Stimulated activated CD4-positive, alpha-beta T cell treated with anti-CD3 and anti-CD28 coated beads, Interleukin-1b, Interleukin-23, amount 100 ng/mL, for 1 hour (primary cell): Measurements from ENCODE around the gene HMCN1.

Experiments used
- DNase-seq, 2 donors: peaks; one replicate each; pipeline ENCODE4 v3.0.0-alpha.2; 2020; ENCODE audit warnings: low read depth in 2 of 2

HMCN1 gene

GRCh38 chr1:186089940-186090339 lies 355.7 kb downstream of the HMCN1 start:
- no peak for DNase-seq

- DNase-seq: no peak
These were observed 357.1 kb downstream of the HMCN1 start for GRCh38 chr1:186091222-186091720.

- DNase-seq: no peak
These were observed 359.2 kb downstream of the HMCN1 start for GRCh38 chr1:186093437-186093836.

GRCh38 chr1:186094172-186094571 lies 360.0 kb downstream of the HMCN1 start:
- no peak for DNase-seq

- no peak for DNase-seq
These were observed 365.3 kb downstream of the HMCN1 start for GRCh38 chr1:186099336-186100104.

- DNase-seq: no peak
These were observed 367.9 kb downstream of the HMCN1 start for GRCh38 chr1:186102107-186102506.

GRCh38 chr1:186102547-186103148 lies 368.5 kb downstream of the HMCN1 start:
- no peak for DNase-seq

GRCh38 chr1:186104459-186104858 lies 370.3 kb downstream of the HMCN1 start:
- no peak for DNase-seq

- no peak for DNase-seq
These were observed 378.1 kb downstream of the HMCN1 start for GRCh38 chr1:186112280-186112679.

- no peak for DNase-seq
These were observed 379.3 kb downstream of the HMCN1 start for GRCh38 chr1:186113461-186113860.

GRCh38 chr1:186118724-186119123 lies 384.5 kb downstream of the HMCN1 start:
- DNase-seq: no peak

GRCh38 chr1:186122837-186123236 lies 388.6 kb downstream of the HMCN1 start:
- no peak for DNase-seq

- DNase-seq: no peak
These were observed 390.8 kb downstream of the HMCN1 start for GRCh38 chr1:186125035-186125434.

GRCh38 chr1:186125511-186125910 lies 391.3 kb downstream of the HMCN1 start:
- no peak for DNase-seq

GRCh38 chr1:186129758-186130157 lies 395.6 kb downstream of the HMCN1 start:
- DNase-seq: no peak

- no peak for DNase-seq
These were observed 404.9 kb downstream of the HMCN1 start for GRCh38 chr1:186139115-186139514.

- no peak for DNase-seq
These were observed 405.5 kb downstream of the HMCN1 start for GRCh38 chr1:186139701-186140100.

- no peak for DNase-seq
These were observed 408.0 kb downstream of the HMCN1 start for GRCh38 chr1:186142159-186142558.

GRCh38 chr1:186142916-186143315 lies 408.7 kb downstream of the HMCN1 start:
- DNase-seq: no peak

GRCh38 chr1:186143481-186143880 lies 409.3 kb downstream of the HMCN1 start:
- DNase-seq: no peak

- no peak for DNase-seq
These were observed 410.3 kb downstream of the HMCN1 start for GRCh38 chr1:186144505-186144904.

GRCh38 chr1:186146974-186147373 lies 412.8 kb downstream of the HMCN1 start:
- DNase-seq: no peak

- DNase-seq: no peak
These were observed 415.4 kb downstream of the HMCN1 start for GRCh38 chr1:186149591-186149990.
